ENCODE data around the gene SPATA2. TPM values are rescaled to one million over a fixed set of nuclear protein-coding genes. Genes with fewer than 3 reads are reported as not detected.

SPATA2 gene
- total RNA-seq, 1 donor from 2014 or later: 2.0 TPM

GRCh38 chr20:49929142-49929494 is 13.8 kb upstream of the SPATA2 start:
- DNase-seq: no peak

GRCh38 chr20:49928411-49929141 is 13.2 kb upstream of the SPATA2 start:
- DNase-seq: peak; percentile 50

- no peak for DNase-seq
Observed at GRCh38 chr20:49925901-49926454, 10.6 kb upstream of the SPATA2 start.

GRCh38 chr20:49924247-49924646 is 8.9 kb upstream of the SPATA2 start:
- DNase-seq: no peak

GRCh38 chr20:49919461-49919860 is 4.1 kb upstream of the SPATA2 start:
- DNase-seq: no peak

- no peak for DNase-seq
Observed at GRCh38 chr20:49919009-49919408, 3.7 kb upstream of the SPATA2 start.

- no peak for DNase-seq
Observed at GRCh38 chr20:49918446-49918845, 3.1 kb upstream of the SPATA2 start.

- no peak for DNase-seq
Observed at GRCh38 chr20:49916146-49917002, 1.0 kb upstream of the SPATA2 start.

GRCh38 chr20:49915118-49915379 is 280 bp downstream of the SPATA2 start:
- DNase-seq: no peak

GRCh38 chr20:49914310-49915117 is 815 bp downstream of the SPATA2 start:
- DNase-seq: no peak

GRCh38 chr20:49913399-49914047 is 1.8 kb downstream of the SPATA2 start:
- DNase-seq: no peak

GRCh38 chr20:49910340-49910706 is 5.0 kb downstream of the SPATA2 start:
- no peak for DNase-seq

GRCh38 chr20:49909499-49910339 is 5.6 kb downstream of the SPATA2 start:
- DNase-seq: no peak

GRCh38 chr20:49908258-49908565 is 7.1 kb downstream of the SPATA2 start:
- DNase-seq: no peak

GRCh38 chr20:49907405-49908257 is 7.7 kb downstream of the SPATA2 start:
- DNase-seq: no peak

- DNase-seq: no peak
Observed at GRCh38 chr20:49906615-49907154, 8.6 kb downstream of the SPATA2 start.

GRCh38 chr20:49906101-49906604 is 9.2 kb downstream of the SPATA2 start:
- no peak for DNase-seq

- no peak for DNase-seq
Observed at GRCh38 chr20:49905415-49906091, 9.8 kb downstream of the SPATA2 start.

GRCh38 chr20:49904440-49905214 is 10.7 kb downstream of the SPATA2 start:
- DNase-seq: no peak
